Vagina (tissue), 2 donors: ENCODE data around the gene NPR2. TPM values are rescaled to one million over a fixed set of nuclear protein-coding genes. Genes with fewer than 3 reads are reported as not detected.

Experiments used
- DNase-seq, 2 donors: peaks; one replicate each; pipeline ENCODE4 v3.0.0-alpha.2; 2017; ENCODE audit errors: extremely low spot score in 2 of 2
- H3K27ac ChIP-seq: fragments of 200-600 bp; sonication (generic); one replicate; pipeline ENCODE4 v1.5.1; 2019
- H3K27me3 ChIP-seq: fragments of 200-600 bp; sonication (generic); one replicate; pipeline ENCODE4 v1.5.1; 2019
- H3K36me3 ChIP-seq, 2 donors: fragments of 200-600 bp; sonication (generic); one replicate each; pipeline ENCODE4 v1.5.1; 2017 to 2019
- H3K4me1 ChIP-seq: fragments of 200-600 bp; sonication (generic); one replicate; pipeline ENCODE4 v1.5.1; 2019
- H3K4me3 ChIP-seq, 2 donors: fragments of 200-600 bp; sonication (generic); 1 replicate in 1 of 2; 2 replicates in 1 of 2; pipeline ENCODE4 v1.5.1; 2016 to 2019
- H3K9me3 ChIP-seq: fragments of 200-600 bp; sonication (generic); one replicate; pipeline ENCODE4 v1.5.1; 2019
- CTCF ChIP-seq, 3 experiments: fragments of 450-650 bp in 2 of 3; fragments of 200-600 bp in 1 of 3; sonication (generic) in 1 of 3; IDR thresholded peaks; one replicate each; pipeline ENCODE4 v1.5.1; 2017 to 2019; ENCODE audit warnings: antibody characterized with exemption in 3 of 3, mild to moderate bottlenecking in 2 of 3, moderate library complexity in 2 of 3
- POLR2A ChIP-seq, 2 donors: fragments of 450-650 bp; IDR thresholded peaks; one replicate each; pipeline ENCODE4 v1.6.1; 2017; ENCODE audit warnings: antibody characterized with exemption in 2 of 2, mild to moderate bottlenecking in 2 of 2, moderate library complexity in 2 of 2
- POLR2AphosphoS5 ChIP-seq, 2 donors: sonication (generic); formaldehyde crosslinking; IDR thresholded peaks; one replicate each; pipeline ENCODE4 v1.9.0; 2017; ENCODE audit warnings: antibody characterized with exemption in 2 of 2, mild to moderate bottlenecking in 2 of 2, low read depth in 1 of 2; ENCODE audit not compliant: insufficient read depth in 1 of 2
- intact Hi-C: fragments of 100-400 bp; cut with DNase I; formaldehyde crosslinking; loops from one replicate; pipeline ENCODE4 v1.15.1; 2023
- total RNA-seq: library from RNA; depleted of rRNA; stranded (reverse); fragments of >200 nt; gene quantifications from one replicate; pipeline ENCODE4 v1.2.3, GENCODE V29; 2016

Gene NPR2
- total RNA-seq, 1 donor from 2014 or later = 17.2 TPM

GRCh38 chr9:35792024-35792813, 828 bp downstream of the NPR2 start:
- no peak for DNase-seq
- peak overlapping the region; percentile 81 for H3K27ac ChIP-seq

GRCh38 chr9:35792826-35793225, 1.4 kb downstream of the NPR2 start:
- DNase-seq = no peak
- Histone ChIP-seq H3K27ac (peak overlapping the region; percentile 81), H3K9me3 (no peaks in the 10 kb centered on the region), H3K4me1 (peaks cover 62% of the 10 kb centered on the region), H3K36me3 (no peaks in the 10 kb centered on the region), H3K27me3 (no peaks in the 10 kb centered on the region), H3K4me3 (peak overlapping the region; percentile 62 to 63)
- no peak for TF ChIP-seq POLR2AphosphoS5 (IDR thresholded peaks at IDR 0.05; ENCODE audit: insufficient read depth in 1 of 2, low read depth in 1 of 2)
- no peak for TF ChIP-seq CTCF (IDR thresholded peaks at IDR 0.05)
- no peak for TF ChIP-seq POLR2A (IDR thresholded peaks at IDR 0.05)
- intact Hi-C loops = loop anchor here (5.0 kb wide), 1 partner anchor 89 kb away; no protein-coding TSS in a partner anchor

More at GRCh38 chr9:35792024-35792813, 828 bp downstream of the NPR2 start:
- intact Hi-C loops = loop anchor here (5.0 kb wide), 1 partner anchor 90 kb away; no protein-coding TSS in a partner anchor
- Histone ChIP-seq H3K27me3 (no peaks in the 10 kb centered on the region), H3K4me1 (peaks cover 62% of the 10 kb centered on the region), H3K4me3 (peak overlapping the region; percentile 62 to 63), H3K36me3 (no peaks in the 10 kb centered on the region), H3K9me3 (no peaks in the 10 kb centered on the region)
- TF ChIP-seq POLR2A (IDR thresholded peaks at IDR 0.05) (no peak), POLR2AphosphoS5 (IDR thresholded peaks at IDR 0.05; ENCODE audit: insufficient read depth in 1 of 2, low read depth in 1 of 2) (peak in 1 of 2 donors; percentile 9)

- H3K36me3 ChIP-seq = no peaks in the 10 kb centered on the region
- TF ChIP-seq POLR2A (IDR thresholded peaks at IDR 0.05) (no peak), CTCF (IDR thresholded peaks at IDR 0.05) (no peak), POLR2AphosphoS5 (IDR thresholded peaks at IDR 0.05; ENCODE audit: insufficient read depth in 1 of 2, low read depth in 1 of 2) (no peak)
- no peak for DNase-seq
- peaks cover 62% of the 10 kb centered on the region for H3K4me1 ChIP-seq
- H3K27me3 ChIP-seq = no peaks in the 10 kb centered on the region
- peak overlapping the region; percentile 62 to 63 for H3K4me3 ChIP-seq
- H3K27ac ChIP-seq = peak overlapping the region; percentile 81
- intact Hi-C loops = loop anchor here (5.0 kb wide), 1 partner anchor 89 kb away; no protein-coding TSS in a partner anchor
- H3K9me3 ChIP-seq = no peaks in the 10 kb centered on the region
Observed at GRCh38 chr9:35793461-35793860, 2.1 kb downstream of the NPR2 start.

- H3K27ac ChIP-seq = no peak overlapping the region
- H3K36me3 ChIP-seq = peaks cover 0 to 5% of the 10 kb centered on the region in 2 donors
- H3K27me3 ChIP-seq = no peaks in the 10 kb centered on the region
- no peak for DNase-seq
- H3K4me3 ChIP-seq = no peak overlapping the region
- intact Hi-C loops = loop anchor here (5.0 kb wide), 1 partner anchor 52 kb away; no protein-coding TSS in a partner anchor
- no peak for TF ChIP-seq CTCF (IDR thresholded peaks at IDR 0.05)
- no peak for TF ChIP-seq POLR2AphosphoS5 (IDR thresholded peaks at IDR 0.05; ENCODE audit: insufficient read depth in 1 of 2, low read depth in 1 of 2)
- no peak for TF ChIP-seq POLR2A (IDR thresholded peaks at IDR 0.05)
- peaks cover 59% of the 10 kb centered on the region for H3K4me1 ChIP-seq
- no peaks in the 10 kb centered on the region for H3K9me3 ChIP-seq
Observed at GRCh38 chr9:35795695-35796094, 4.3 kb downstream of the NPR2 start.

- peaks cover 44% of the 10 kb centered on the region for H3K4me1 ChIP-seq
- intact Hi-C loops = loop anchor here (5.0 kb wide), 1 partner anchor 50 kb away; no protein-coding TSS in a partner anchor
Observed at GRCh38 chr9:35797311-35798109, 6.1 kb downstream of the NPR2 start.

More at GRCh38 chr9:35797311-35798109, 6.1 kb downstream of the NPR2 start:
- Histone ChIP-seq H3K27me3 (no peaks in the 10 kb centered on the region), H3K9me3 (no peaks in the 10 kb centered on the region), H3K36me3 (peaks cover 0 to 10% of the 10 kb centered on the region in 2 donors), H3K4me3 (no peak overlapping the region), H3K27ac (no peak overlapping the region)
- TF ChIP-seq CTCF (IDR thresholded peaks at IDR 0.05) (no peak), POLR2AphosphoS5 (IDR thresholded peaks at IDR 0.05; ENCODE audit: insufficient read depth in 1 of 2, low read depth in 1 of 2) (no peak), POLR2A (IDR thresholded peaks at IDR 0.05) (no peak)
- DNase-seq = no peak
